GM12865 (cell line): ENCODE measurements around the gene TAF10.

Experiments used
- DNase-seq: peaks from one replicate; pipeline ENCODE4 v3.0.0; 2010; ENCODE audit warnings: low read depth
- H3K4me3 ChIP-seq: 2 replicates; pipeline ENCODE4 v1.5.1; 2011; ENCODE audit warnings: mild to moderate bottlenecking, low read depth, low read length, control low read depth
- CTCF ChIP-seq: IDR thresholded peaks from 2 replicates; pipeline ENCODE4 v1.5.1; 2011; ENCODE audit warnings: low read length, control low read depth, low read depth, inconsistent platforms; ENCODE audit not compliant: insufficient read depth; ENCODE audit errors: missing control alignments

Gene TAF10

DNA sequence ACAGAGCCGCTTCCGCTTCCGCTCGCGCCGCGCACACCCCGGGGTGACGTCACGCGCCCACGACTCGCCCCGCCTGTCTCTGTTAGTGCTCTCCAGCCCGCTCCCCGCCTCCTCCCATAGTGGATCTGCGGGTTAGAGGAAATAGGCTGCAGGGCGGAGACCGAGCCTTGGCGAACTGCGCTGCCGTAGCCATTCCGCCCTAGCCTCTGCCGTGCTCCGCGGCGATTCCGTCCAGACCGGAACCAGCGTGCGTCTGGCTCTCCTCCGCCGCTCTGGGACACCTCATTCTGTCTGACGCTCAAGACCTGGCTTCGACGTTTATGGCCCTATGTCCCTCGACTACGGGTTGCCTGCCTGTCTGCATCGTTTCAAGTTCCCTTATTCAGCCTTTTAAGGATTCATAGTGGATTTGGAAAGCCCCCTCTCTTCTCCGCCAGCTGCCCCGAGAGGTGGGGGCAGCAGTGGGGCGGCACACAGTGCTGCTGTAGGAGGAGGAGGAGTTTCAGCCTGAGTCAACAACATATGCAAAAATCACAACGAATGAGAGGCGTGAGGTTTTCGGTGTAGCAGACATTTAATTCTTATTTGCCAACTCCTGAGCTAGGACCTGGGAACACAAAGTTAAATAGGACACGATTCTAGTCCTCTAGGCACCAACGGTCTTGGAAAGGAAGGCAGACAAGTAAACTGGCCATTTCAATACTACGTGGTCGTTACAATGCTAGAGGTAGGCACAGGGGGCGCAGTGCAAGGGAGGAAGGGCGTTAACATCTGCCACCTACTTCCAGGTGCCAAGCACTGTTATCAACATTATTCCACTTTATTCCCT lies at the start of gene TAF10:
Gene TAF10 (minus strand): TSS at position 4 of the 829 bp plus-strand sequence. CDS start 27 bp downstream, outside the sequence.
- TF ChIP-seq CTCF: peak; percentile 63
- peak within 1 kb of the TSS; percentile 84 for H3K4me3 ChIP-seq
- peak; percentile 96 for DNase-seq

DNA sequence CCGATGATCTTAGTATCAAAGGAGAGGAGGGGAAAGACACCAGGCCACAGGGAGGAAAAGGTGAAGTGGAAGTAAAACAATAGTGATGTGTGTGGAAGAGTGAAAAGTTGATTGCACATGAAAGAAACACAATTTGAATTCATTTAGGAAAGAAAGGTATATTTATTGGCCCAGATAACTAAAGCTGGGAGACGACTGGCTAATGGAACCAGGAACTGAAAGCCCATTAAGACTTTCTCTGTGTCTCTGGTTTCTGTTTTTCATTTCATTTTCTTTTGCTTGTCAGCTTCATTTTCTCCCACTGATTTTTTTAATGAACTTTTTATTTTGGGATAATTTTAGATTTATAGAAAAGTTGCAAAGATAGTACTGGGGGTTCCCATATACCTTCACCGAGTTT lies 48.7 kb upstream of the TAF10 start:
- H3K4me3 ChIP-seq: no peak overlapping the region
- TF ChIP-seq CTCF: no peak
- no peak for DNase-seq

DNA sequence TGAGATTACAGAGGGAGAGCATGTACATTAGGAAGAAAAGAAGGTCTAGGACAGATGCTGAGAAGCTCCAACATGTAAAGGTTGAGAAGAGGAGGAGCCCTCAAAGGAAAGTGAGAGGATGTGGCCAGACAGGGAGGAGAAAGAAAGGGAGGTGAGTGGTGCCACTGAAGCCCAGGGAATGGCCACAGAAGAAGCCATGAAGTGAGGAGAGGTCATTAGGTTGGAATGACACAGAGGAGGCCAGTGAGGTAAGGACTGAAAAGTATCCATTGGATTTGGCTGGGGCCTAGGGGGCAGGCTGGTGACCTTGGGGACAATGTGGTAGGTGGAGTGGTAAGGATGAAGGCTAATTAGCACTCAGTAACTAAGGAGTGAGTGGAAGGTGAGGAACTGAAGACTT lies 46.6 kb upstream of the TAF10 start:
- no peak for TF ChIP-seq CTCF
- no peak for DNase-seq
- no peak overlapping the region for H3K4me3 ChIP-seq

GRCh38 chr11:6657346-6657745 lies 45.3 kb upstream of the TAF10 start:
- H3K4me3 ChIP-seq: no peak overlapping the region
- DNase-seq: no peak
- no peak for TF ChIP-seq CTCF

DNA sequence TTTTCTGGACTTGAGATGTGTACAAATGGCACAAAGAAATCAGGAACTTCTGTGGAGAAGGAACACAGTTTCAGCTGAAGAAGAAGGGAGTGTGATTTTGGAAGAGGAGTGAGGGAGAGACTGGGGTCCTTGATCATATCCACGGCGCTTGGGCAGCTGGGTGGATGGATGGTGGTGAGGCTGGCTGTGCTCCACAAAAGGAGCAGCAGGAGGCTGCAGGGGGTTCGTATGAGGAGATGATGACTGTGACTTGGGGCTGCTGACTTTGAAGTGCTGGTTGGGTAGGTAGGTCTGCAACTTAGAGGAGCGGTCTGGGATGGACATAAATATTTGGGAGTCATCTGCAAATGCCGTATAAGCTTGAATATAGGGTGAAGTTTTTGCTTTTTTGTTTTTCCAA lies 44.9 kb upstream of the TAF10 start:
- no peak overlapping the region for H3K4me3 ChIP-seq
- no peak for TF ChIP-seq CTCF
- no peak for DNase-seq

DNA sequence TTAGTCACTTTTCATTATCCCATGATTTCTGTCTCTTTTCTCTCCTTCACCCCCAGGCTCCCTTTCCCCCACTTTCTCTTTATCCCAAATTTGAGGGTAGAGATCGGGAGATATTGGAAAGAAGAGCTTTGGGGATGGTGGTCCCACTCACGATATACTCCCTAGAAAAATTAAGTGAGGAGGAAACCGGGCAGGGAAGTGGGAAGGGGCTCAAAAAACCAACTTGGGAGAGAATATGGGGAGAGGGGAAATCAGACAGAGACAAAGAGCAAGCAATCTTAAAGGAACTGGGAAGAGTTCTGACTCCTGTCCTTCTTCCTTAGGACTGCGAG lies 44.5 kb upstream of the TAF10 start:
- no peak for TF ChIP-seq CTCF
- no peak for DNase-seq
- H3K4me3 ChIP-seq: no peak overlapping the region

GRCh38 chr11:6655790-6656583 lies 44.0 kb upstream of the TAF10 start, which contains the start of gene DCHS1:
TSS of gene DCHS1 (minus strand) at chr11:6655809. CDS start at chr11:6641613, 14,196 bp downstream.
- no peak for TF ChIP-seq CTCF
- H3K4me3 ChIP-seq: no peak within 1 kb of the TSS
- DNase-seq: no peak
